ENCODE data around the gene TAGLN3.

TAGLN3 gene

GRCh38 chr3:112056451-112056929, 57.8 kb downstream of the TAGLN3 start:
- DNase-seq: no peak

- DNase-seq: no peak
Observed at GRCh38 chr3:112059497-112059896, 60.8 kb downstream of the TAGLN3 start.

GRCh38 chr3:112061152-112061551, 62.4 kb downstream of the TAGLN3 start:
- DNase-seq: no peak
